Thyroid gland (tissue), 4 donors: ENCODE measurements around the gene IKZF2.

Experiments used
- CTCF ChIP-seq, 6 experiments: fragments of 200-600 bp in 3 of 6; fragments of 450-650 bp in 3 of 6; sonication (generic) in 3 of 6; IDR thresholded peaks; one replicate each; pipeline ENCODE4 v1.5.1; 2016 to 2019; ENCODE audit warnings: antibody characterized with exemption in 6 of 6, mild to moderate bottlenecking in 2 of 6, inconsistent platforms in 1 of 6, moderate library complexity in 1 of 6
- POLR2A ChIP-seq, 2 donors: fragments of 450-650 bp; IDR thresholded peaks; one replicate each; pipeline ENCODE4 v1.6.1; 2017; ENCODE audit warnings: antibody characterized with exemption in 2 of 2, mild to moderate bottlenecking in 2 of 2, moderate library complexity in 1 of 2

- TF ChIP-seq CTCF (IDR thresholded peaks at IDR 0.05) (no peak), POLR2A (IDR thresholded peaks at IDR 0.05) (no peak)
These were observed 62.0 kb downstream of the IKZF2 start for GRCh38 chr2:213089438-213089837.
